Thyroid gland (tissue), 4 donors: ENCODE results near the gene AIG1. TPM values are rescaled to one million over a fixed set of nuclear protein-coding genes. Genes with fewer than 3 reads are reported as not detected.

ENCODE experiments used
- DNase-seq, 2 donors: peaks; one replicate each; pipeline ENCODE4 v3.0.0-alpha.2; 2019
- H3K27ac ChIP-seq, 3 donors: fragments of 200-600 bp; sonication (generic); 1 replicate in 2 of 3; 2 replicates in 1 of 3; pipeline ENCODE4 v1.5.1; 2016 to 2019; ENCODE audit warnings: mild to moderate bottlenecking in 1 of 3, moderate library complexity in 1 of 3
- H3K27me3 ChIP-seq: fragments of 200-600 bp; sonication (generic); one replicate; pipeline ENCODE4 v1.5.1; 2019
- H3K36me3 ChIP-seq, 2 donors: fragments of 200-600 bp; sonication (generic); one replicate each; pipeline ENCODE4 v1.5.1; 2016 to 2019
- H3K4me1 ChIP-seq, 2 donors: fragments of 200-600 bp; sonication (generic); one replicate each; pipeline ENCODE4 v1.5.1; 2017 to 2019
- H3K4me3 ChIP-seq, 3 donors: fragments of 200-600 bp; sonication (generic); replicated peaks in 1 of 3; 1 replicate in 2 of 3; 2 replicates in 1 of 3; pipeline ENCODE4 v1.5.1; 2016; ENCODE audit warnings: mild to moderate bottlenecking in 1 of 3
- H3K9me3 ChIP-seq: fragments of 200-600 bp; sonication (generic); one replicate; pipeline ENCODE4 v1.5.1; 2017
- POLR2A ChIP-seq, 2 donors: fragments of 450-650 bp; IDR thresholded peaks; one replicate each; pipeline ENCODE4 v1.6.1; 2017; ENCODE audit warnings: antibody characterized with exemption in 2 of 2, mild to moderate bottlenecking in 2 of 2, moderate library complexity in 1 of 2
- WGBS, 2 donors: methylation state at CpG; one replicate each; pipeline ENCODE4 v1.1.5; 2017; 5-methylcytosine and 5-hydroxymethylcytosine counted together
- intact Hi-C: fragments of 100-400 bp; cut with DNase I; formaldehyde crosslinking; loops from one replicate; pipeline ENCODE4 v1.15.1; 2023
- total RNA-seq, 4 donors: library from RNA; depleted of rRNA; stranded (reverse); fragments of >200 nt; gene quantifications; one replicate each; pipeline ENCODE4 v1.2.3, GENCODE V29; 2016
- TF ChIP-seq, protein P1 (sequence below), 6 experiments: fragments of 200-600 bp in 3 of 6; fragments of 450-650 bp in 3 of 6; sonication (generic) in 3 of 6; IDR thresholded peaks; one replicate each; pipeline ENCODE4 v1.5.1; 2016 to 2019; ENCODE audit warnings: antibody characterized with exemption in 6 of 6, mild to moderate bottlenecking in 2 of 6, inconsistent platforms in 1 of 6, moderate library complexity in 1 of 6

Gene AIG1
- total RNA-seq, 4 donors from 2014 or later = 57.8 to 101 (median 77.0) TPM

DNA sequence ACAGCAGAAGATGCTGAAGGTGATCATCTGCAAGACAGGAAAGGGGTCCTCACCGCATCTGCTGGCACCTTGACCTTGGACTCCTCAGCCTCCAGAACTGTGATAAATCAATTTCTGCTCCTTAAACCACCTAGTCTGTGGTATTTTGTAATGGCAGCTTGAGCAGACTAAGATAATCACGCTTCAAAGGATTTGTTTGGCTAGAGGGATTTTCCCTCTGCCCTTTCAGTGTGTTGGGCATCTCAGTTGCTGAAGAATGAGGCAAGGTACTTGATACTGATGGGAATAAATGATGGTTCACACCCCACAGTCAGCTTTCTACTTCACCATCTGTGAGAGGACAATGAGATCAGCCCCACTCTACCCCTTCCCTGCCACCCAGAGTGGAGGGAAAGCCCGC is 329.6 kb downstream of the AIG1 start:
- no peak for DNase-seq
- no peaks in the 10 kb centered on the region for H3K9me3 ChIP-seq
- TF ChIP-seq, protein P1, sequence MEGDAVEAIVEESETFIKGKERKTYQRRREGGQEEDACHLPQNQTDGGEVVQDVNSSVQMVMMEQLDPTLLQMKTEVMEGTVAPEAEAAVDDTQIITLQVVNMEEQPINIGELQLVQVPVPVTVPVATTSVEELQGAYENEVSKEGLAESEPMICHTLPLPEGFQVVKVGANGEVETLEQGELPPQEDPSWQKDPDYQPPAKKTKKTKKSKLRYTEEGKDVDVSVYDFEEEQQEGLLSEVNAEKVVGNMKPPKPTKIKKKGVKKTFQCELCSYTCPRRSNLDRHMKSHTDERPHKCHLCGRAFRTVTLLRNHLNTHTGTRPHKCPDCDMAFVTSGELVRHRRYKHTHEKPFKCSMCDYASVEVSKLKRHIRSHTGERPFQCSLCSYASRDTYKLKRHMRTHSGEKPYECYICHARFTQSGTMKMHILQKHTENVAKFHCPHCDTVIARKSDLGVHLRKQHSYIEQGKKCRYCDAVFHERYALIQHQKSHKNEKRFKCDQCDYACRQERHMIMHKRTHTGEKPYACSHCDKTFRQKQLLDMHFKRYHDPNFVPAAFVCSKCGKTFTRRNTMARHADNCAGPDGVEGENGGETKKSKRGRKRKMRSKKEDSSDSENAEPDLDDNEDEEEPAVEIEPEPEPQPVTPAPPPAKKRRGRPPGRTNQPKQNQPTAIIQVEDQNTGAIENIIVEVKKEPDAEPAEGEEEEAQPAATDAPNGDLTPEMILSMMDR (IDR thresholded peaks at IDR 0.05) = no peak
- no peak for TF ChIP-seq POLR2A (IDR thresholded peaks at IDR 0.05)
- H3K4me1 ChIP-seq = no peaks in the 10 kb centered on the region
- H3K27ac ChIP-seq = no peak overlapping the region
- H3K4me3 ChIP-seq = no peak overlapping the region
- no peaks in the 10 kb centered on the region for H3K27me3 ChIP-seq
- no peaks in the 10 kb centered on the region for H3K36me3 ChIP-seq
- intact Hi-C loops = no loop called here
- WGBS, 2 donors = 90 to 92% methylated on average over 3 of the region's 3 CpGs

Other genes starting within 250 kb of the AIG1 start
- 10 to 100 TPM; 23.3 to 41.8 (median 26.4) TPM for gene HIVEP2, start 115.7 kb upstream of the AIG1 start, total RNA-seq